H1 (cell line): ENCODE measurements around the gene MGAT5B. TPM values are rescaled to one million over a fixed set of nuclear protein-coding genes. Genes with fewer than 3 reads are reported as not detected.

Source experiments
- BCL11A ChIP-seq, 2 experiments: IDR thresholded peaks; one replicate each; pipeline ENCODE4 v1.6.1; 2011; ENCODE audit warnings: low read depth in 2 of 2, low read length in 2 of 2, mild to moderate bottlenecking in 2 of 2
- CHD7 ChIP-seq: fragments of 300-600 bp; sonication (generic); IDR thresholded peaks from 2 replicates; pipeline ENCODE4 v1.7.1; 2012; ENCODE audit warnings: low read length, moderate library complexity, mild to moderate bottlenecking, inconsistent platforms; ENCODE audit not compliant: insufficient replicate concordance
- CTBP2 ChIP-seq: IDR thresholded peaks from 2 replicates; pipeline ENCODE4 v1.7.0; 2011; ENCODE audit warnings: borderline replicate concordance, mild to moderate bottlenecking, moderate library complexity, mixed read lengths, low read length; ENCODE audit not compliant: insufficient read depth, insufficient read length
- GABPA ChIP-seq: IDR thresholded peaks from 2 replicates; pipeline ENCODE4 v1.6.1; 2011; ENCODE audit warnings: mild to moderate bottlenecking, low read length, moderate library complexity, borderline replicate concordance; ENCODE audit not compliant: insufficient read depth
- POLR2A ChIP-seq, 2 experiments: IDR thresholded peaks; 1 replicate in 1 of 2; 2 replicates in 1 of 2; pipeline ENCODE4 v1.6.1; 2011; ENCODE audit warnings: low read depth in 2 of 2, low read length in 2 of 2, mild to moderate bottlenecking in 2 of 2; ENCODE audit errors: control extremely low read depth in 1 of 2
- SAP30 ChIP-seq: fragments of 300-600 bp; sonication (generic); IDR thresholded peaks from 2 replicates; pipeline ENCODE4 v1.7.1; 2012; ENCODE audit warnings: low read length, moderate library complexity, mild to moderate bottlenecking, inconsistent platforms; ENCODE audit not compliant: insufficient read depth, insufficient replicate concordance
- SRF ChIP-seq: IDR thresholded peaks from 2 replicates; pipeline ENCODE4 v1.6.1; 2011; ENCODE audit warnings: mild to moderate bottlenecking, low read depth, low read length, moderate library complexity
- TCF12 ChIP-seq: IDR thresholded peaks from 2 replicates; pipeline ENCODE4 v1.6.1; 2011; ENCODE audit warnings: low read depth, mild to moderate bottlenecking, low read length
- YY1 ChIP-seq: IDR thresholded peaks from 2 replicates; pipeline ENCODE4 v1.6.1; 2011; ENCODE audit warnings: low read depth, mild to moderate bottlenecking, low read length
- ZNF274 ChIP-seq: IDR thresholded peaks from 2 replicates; pipeline ENCODE4 v1.7.0; 2012; ENCODE audit warnings: low read length, borderline replicate concordance; ENCODE audit errors: extremely low read depth
- polyA plus RNA-seq, 7 experiments: library from polyadenylated mRNA; depleted of rRNA in 3 of 7; stranded (reverse) in 5 of 7; unstranded in 2 of 7; fragments of >200 nt in 5 of 7; fragments of 200-250 nt in 2 of 7; gene quantifications; 1 replicate in 5 of 7; 2 replicates in 1 of 7; 4 replicates in 1 of 7; pipeline versions ENCODE4 v1.2.1 to v1.2.3, GENCODE V29; 2011 to 2013; ENCODE audit warnings: missing spikeins in 2 of 7, mixed read lengths in 2 of 7
- total RNA-seq: library from RNA; stranded (reverse); fragmentation: NEBNext Ultra II Directional; extraction: Animal tissue kit (Norgen Biotek cat#: 25700); gene quantifications from 2 replicates; pipeline ENCODE4 v1.2.1, GENCODE V29; 2021
- TF ChIP-seq, protein P1 (sequence below): IDR thresholded peaks from 2 replicates; pipeline ENCODE4 v1.6.1; 2011; ENCODE audit warnings: low read length, improper control_type of control experiment

The MGAT5B gene
- total and polyA plus RNA-seq, 2 of the 8 experiments (the other 6 are each of a cell fraction or from before 2014, with no cell fraction given) = 7.9 to 8.2 TPM

GRCh38 chr17:76881966-76882365 is 13.8 kb downstream of the MGAT5B start (continued):
- TF ChIP-seq CHD7 (no peak), SRF (no peak), POLR2A (IDR thresholded peaks at IDR 0.05; ENCODE audit: control extremely low read depth in 1 of 2, low read depth in 2 of 2, low read length in 2 of 2) (no peak), SAP30 (no peak), BCL11A (IDR thresholded peaks at IDR 0.05; ENCODE audit: low read depth in 2 of 2, low read length in 2 of 2) (no peak), YY1 (no peak), GABPA (no peak), ZNF274 (no peak), TCF12 (no peak), CTBP2 (no peak)
- TF ChIP-seq, protein P1, sequence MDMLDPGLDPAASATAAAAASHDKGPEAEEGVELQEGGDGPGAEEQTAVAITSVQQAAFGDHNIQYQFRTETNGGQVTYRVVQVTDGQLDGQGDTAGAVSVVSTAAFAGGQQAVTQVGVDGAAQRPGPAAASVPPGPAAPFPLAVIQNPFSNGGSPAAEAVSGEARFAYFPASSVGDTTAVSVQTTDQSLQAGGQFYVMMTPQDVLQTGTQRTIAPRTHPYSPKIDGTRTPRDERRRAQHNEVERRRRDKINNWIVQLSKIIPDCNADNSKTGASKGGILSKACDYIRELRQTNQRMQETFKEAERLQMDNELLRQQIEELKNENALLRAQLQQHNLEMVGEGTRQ = no peak
